GM19395 (cell line): ENCODE data around the gene CNFN.

Source experiments
- ATAC-seq: cut with Tn5 transposase; IDR thresholded peaks from one replicate; pipeline ENCODE4 v1.9.1; 2021; ENCODE audit warnings: mild to moderate bottlenecking, moderate library complexity; ENCODE audit not compliant: unreplicated experiment

Gene CNFN

GRCh38 chr19:42410371-42410770 lies 20.3 kb upstream of the CNFN start:
- no peak for ATAC-seq

- ATAC-seq, result no peak
These were observed 19.4 kb upstream of the CNFN start for GRCh38 chr19:42409477-42409876.

- ATAC-seq, result no peak
These were observed 17.7 kb upstream of the CNFN start for GRCh38 chr19:42407816-42408175.

GRCh38 chr19:42407085-42407815 lies 17.2 kb upstream of the CNFN start:
- ATAC-seq, result no peak

GRCh38 chr19:42406111-42406510 lies 16.0 kb upstream of the CNFN start:
- no peak for ATAC-seq

GRCh38 chr19:42403586-42403985 lies 13.5 kb upstream of the CNFN start:
- no peak for ATAC-seq

GRCh38 chr19:42402376-42403116 lies 12.4 kb upstream of the CNFN start:
- no peak for ATAC-seq

- ATAC-seq, result no peak
These were observed 11.5 kb upstream of the CNFN start for GRCh38 chr19:42401365-42402303.

- ATAC-seq, result no peak
These were observed 10.3 kb upstream of the CNFN start for GRCh38 chr19:42400404-42400803.

- no peak for ATAC-seq
These were observed 7.4 kb upstream of the CNFN start for GRCh38 chr19:42397263-42398166.

GRCh38 chr19:42396381-42397262 lies 6.5 kb upstream of the CNFN start:
- peak; percentile 86 for ATAC-seq

GRCh38 chr19:42394751-42395150 lies 4.7 kb upstream of the CNFN start:
- ATAC-seq, result no peak

GRCh38 chr19:42392165-42392564 lies 2.1 kb upstream of the CNFN start:
- ATAC-seq, result no peak

- no peak for ATAC-seq
These were observed 1.1 kb downstream of the CNFN start for GRCh38 chr19:42388851-42389489.

GRCh38 chr19:42386974-42387707 lies 3.0 kb downstream of the CNFN start:
- ATAC-seq, result no peak

- no peak for ATAC-seq
These were observed 9.9 kb downstream of the CNFN start for GRCh38 chr19:42380155-42380554.

- ATAC-seq, result no peak
These were observed 11.6 kb downstream of the CNFN start for GRCh38 chr19:42378225-42379215.
